RWPE2 (cell line): ENCODE measurements around the gene RECQL5.

Source experiments
- ATAC-seq: fragments of 200-7000 bp; cut with Tn5 transposase; 3 replicates; pipeline ENCODE4 v1.9.1; 2021; ENCODE audit warnings: low read depth
- DNase-seq: peaks from one replicate; pipeline ENCODE4 v3.0.0-alpha.2; 2020; ENCODE audit warnings: low spot score
- H3K27ac ChIP-seq: fragments of 450-650 bp; 2 replicates; pipeline ENCODE4 v1.5.1; 2017; ENCODE audit warnings: mild to moderate bottlenecking; ENCODE audit not compliant: poor library complexity, severe bottlenecking
- H3K27me3 ChIP-seq: fragments of 250-450 bp; sonication (Bioruptor Pico); 2 replicates; pipeline ENCODE4 v1.5.1; 2021; ENCODE audit warnings: mild to moderate bottlenecking, moderate library complexity; ENCODE audit not compliant: insufficient read depth, poor library complexity, severe bottlenecking
- H3K36me3 ChIP-seq: fragments of 250-450 bp; sonication (Bioruptor Pico); 2 replicates; pipeline ENCODE4 v1.5.1; 2020; ENCODE audit warnings: low read depth, mild to moderate bottlenecking, moderate library complexity
- H3K4me1 ChIP-seq: fragments of 250-450 bp; sonication (Bioruptor Pico); 2 replicates; pipeline ENCODE4 v1.5.1; 2021; ENCODE audit warnings: mild to moderate bottlenecking, moderate library complexity; ENCODE audit not compliant: insufficient read depth, poor library complexity, severe bottlenecking
- H3K4me3 ChIP-seq: fragments of 250-450 bp; sonication (Bioruptor Pico); 2 replicates; pipeline ENCODE4 v1.5.1; 2021; ENCODE audit warnings: mild to moderate bottlenecking, moderate library complexity; ENCODE audit not compliant: severe bottlenecking
- H3K9me3 ChIP-seq: fragments of 250-450 bp; sonication (Bioruptor Pico); 2 replicates; pipeline ENCODE4 v1.5.1; 2021; ENCODE audit warnings: mild to moderate bottlenecking, moderate library complexity; ENCODE audit not compliant: severe bottlenecking
- TF ChIP-seq, protein P1 (sequence below): fragments of 450-650 bp; IDR thresholded peaks from one replicate; pipeline ENCODE4 v1.5.1; 2017; ENCODE audit warnings: mild to moderate bottlenecking, moderate library complexity; ENCODE audit not compliant: poor library complexity, severe bottlenecking

RECQL5 gene

GRCh38 chr17:75611851-75612429, 55.0 kb downstream of the RECQL5 start:
- Histone ChIP-seq H3K4me3 (no peak overlapping the region), H3K36me3 (no peaks in the 10 kb centered on the region), H3K27ac (no peak overlapping the region), H3K27me3 (no peaks in the 10 kb centered on the region), H3K9me3 (no peaks in the 10 kb centered on the region), H3K4me1 (peaks cover 5% of the 10 kb centered on the region)
- TF ChIP-seq, protein P1, sequence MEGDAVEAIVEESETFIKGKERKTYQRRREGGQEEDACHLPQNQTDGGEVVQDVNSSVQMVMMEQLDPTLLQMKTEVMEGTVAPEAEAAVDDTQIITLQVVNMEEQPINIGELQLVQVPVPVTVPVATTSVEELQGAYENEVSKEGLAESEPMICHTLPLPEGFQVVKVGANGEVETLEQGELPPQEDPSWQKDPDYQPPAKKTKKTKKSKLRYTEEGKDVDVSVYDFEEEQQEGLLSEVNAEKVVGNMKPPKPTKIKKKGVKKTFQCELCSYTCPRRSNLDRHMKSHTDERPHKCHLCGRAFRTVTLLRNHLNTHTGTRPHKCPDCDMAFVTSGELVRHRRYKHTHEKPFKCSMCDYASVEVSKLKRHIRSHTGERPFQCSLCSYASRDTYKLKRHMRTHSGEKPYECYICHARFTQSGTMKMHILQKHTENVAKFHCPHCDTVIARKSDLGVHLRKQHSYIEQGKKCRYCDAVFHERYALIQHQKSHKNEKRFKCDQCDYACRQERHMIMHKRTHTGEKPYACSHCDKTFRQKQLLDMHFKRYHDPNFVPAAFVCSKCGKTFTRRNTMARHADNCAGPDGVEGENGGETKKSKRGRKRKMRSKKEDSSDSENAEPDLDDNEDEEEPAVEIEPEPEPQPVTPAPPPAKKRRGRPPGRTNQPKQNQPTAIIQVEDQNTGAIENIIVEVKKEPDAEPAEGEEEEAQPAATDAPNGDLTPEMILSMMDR, result no peak
- no peak for ATAC-seq
- DNase-seq, result no peak

- H3K4me1 ChIP-seq, result peaks cover 5% of the 10 kb centered on the region
- H3K9me3 ChIP-seq, result no peaks in the 10 kb centered on the region
- DNase-seq (no peak), ATAC-seq (peak; percentile 44)
- H3K27me3 ChIP-seq, result no peaks in the 10 kb centered on the region
- TF ChIP-seq, protein P1, result no peak
- H3K27ac ChIP-seq, result no peak overlapping the region
- H3K36me3 ChIP-seq, result no peaks in the 10 kb centered on the region
- H3K4me3 ChIP-seq, result no peak overlapping the region
Observed at GRCh38 chr17:75610103-75610984, 56.6 kb downstream of the RECQL5 start.

- Histone ChIP-seq H3K4me1 (peaks cover 5% of the 10 kb centered on the region), H3K27ac (no peak overlapping the region), H3K36me3 (no peaks in the 10 kb centered on the region), H3K4me3 (no peak overlapping the region), H3K9me3 (no peaks in the 10 kb centered on the region), H3K27me3 (no peaks in the 10 kb centered on the region)
- ATAC-seq (no peak), DNase-seq (no peak)
- TF ChIP-seq, protein P1, result no peak
Observed at GRCh38 chr17:75607086-75607485, 59.9 kb downstream of the RECQL5 start.

DNA sequence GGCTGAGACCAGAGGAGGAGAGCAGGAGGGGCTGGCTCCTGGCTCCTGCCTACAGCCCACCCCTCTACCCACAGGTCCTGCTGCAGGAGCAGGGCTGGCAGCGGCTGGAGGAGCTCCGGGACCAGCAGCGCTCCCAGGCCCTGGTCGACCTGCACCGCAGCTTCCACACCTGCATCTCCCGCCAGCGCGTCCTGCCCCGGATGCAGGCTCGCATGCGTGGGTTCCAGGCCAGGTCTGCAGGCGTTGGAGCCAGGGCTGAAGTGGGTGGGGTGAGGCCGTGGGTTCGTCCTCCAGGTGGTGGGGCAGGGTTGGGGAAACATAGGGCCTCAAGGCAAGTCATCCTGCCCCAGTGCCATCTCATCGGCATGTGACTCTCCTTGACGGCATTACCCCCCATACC, 61.2 kb downstream of the RECQL5 start:
- Histone ChIP-seq H3K9me3 (no peaks in the 10 kb centered on the region), H3K4me1 (peaks cover 3% of the 10 kb centered on the region), H3K4me3 (no peak overlapping the region), H3K36me3 (no peaks in the 10 kb centered on the region), H3K27me3 (no peaks in the 10 kb centered on the region), H3K27ac (no peak overlapping the region)
- TF ChIP-seq, protein P1, result no peak
- ATAC-seq (no peak), DNase-seq (no peak)
